H1 (cell line): ENCODE measurements around the gene PHYHD1. TPM values are rescaled to one million over a fixed set of nuclear protein-coding genes. Genes with fewer than 3 reads are reported as not detected.

ENCODE experiments used
- CTCF ChIA-PET: fragments of 300-600 bp; sonication (Branson Sonifier 250); formaldehyde crosslinking; loops from one replicate; lab custom pipeline; 2021; ENCODE audit not compliant: partially characterized antibody; lab: Charles Lee
- POLR2A ChIA-PET: fragments of 300-600 bp; sonication (Branson Sonifier 250); formaldehyde crosslinking; loops from one replicate; lab custom pipeline; 2021; ENCODE audit warnings: inconsistent platforms; ENCODE audit not compliant: partially characterized antibody; lab: Charles Lee
- DNase-seq, 2 experiments: peaks; one replicate each; pipeline versions ENCODE4 v3.0.0 to v3.0.0-alpha.2; 2010 to 2022; ENCODE audit warnings: low spot score in 2 of 2, low read depth in 1 of 2, mixed read lengths in 1 of 2
- FAIRE-seq: peaks from 2 replicates; lab custom pipeline; 2011; peaks lifted over from hg19 to GRCh38; lab: Jason Lieb, UNC
- H2AFZ ChIP-seq: 2 replicates; pipeline ENCODE4 v1.8.1; 2012; ENCODE audit warnings: low read length, inconsistent platforms
- H2AK5ac ChIP-seq: 2 replicates; pipeline ENCODE4 v1.6.1; 2013; ENCODE audit warnings: low read depth, low read length
- H2BK120ac ChIP-seq: replicated peaks from 2 replicates; pipeline ENCODE3; 2013; ENCODE audit warnings: low read depth, low read length, inconsistent platforms
- H2BK12ac ChIP-seq: 2 replicates; pipeline ENCODE4 v1.6.1; 2013; ENCODE audit warnings: low read depth, low read length
- H2BK15ac ChIP-seq: 2 replicates; pipeline ENCODE4 v1.6.1; 2013; ENCODE audit warnings: low read length
- H2BK20ac ChIP-seq: 2 replicates; pipeline ENCODE4 v1.6.1; 2013; ENCODE audit warnings: low read length
- H2BK5ac ChIP-seq: 2 replicates; pipeline ENCODE4 v1.6.1; 2013; ENCODE audit warnings: low read depth, low read length
- H3K14ac ChIP-seq: 2 replicates; pipeline ENCODE4 v1.6.1; 2013; ENCODE audit warnings: inconsistent platforms; ENCODE audit not compliant: insufficient read length
- H3K18ac ChIP-seq: 2 replicates; pipeline ENCODE4 v1.6.1; 2013; ENCODE audit warnings: low read length; ENCODE audit errors: extremely low read depth
- H3K23ac ChIP-seq: 2 replicates; pipeline ENCODE4 v1.6.1; 2013; ENCODE audit warnings: inconsistent platforms; ENCODE audit not compliant: insufficient read length
- H3K23me2 ChIP-seq: 2 replicates; pipeline ENCODE4 v1.6.1; 2013; ENCODE audit warnings: low read depth, low read length
- H3K27ac ChIP-seq: 2 replicates; pipeline ENCODE4 v1.6.1; 2011; ENCODE audit warnings: low read depth, low read length, inconsistent platforms
- H3K27me3 ChIP-seq, 4 experiments: replicated peaks in 1 of 4; 1 replicate in 1 of 4; 2 replicates in 3 of 4; pipeline versions ENCODE4 v1.6.1 to v1.8.1; 2011 to 2013; ENCODE audit warnings: low read length in 3 of 4, mild to moderate bottlenecking in 3 of 4, inconsistent platforms in 2 of 4, mixed read lengths in 2 of 4, moderate library complexity in 1 of 4; ENCODE audit not compliant: control insufficient read depth in 3 of 4, insufficient read depth in 3 of 4; ENCODE audit errors: extremely low read depth in 1 of 4
- H3K36me3 ChIP-seq, 4 experiments: 2 replicates each; pipeline versions ENCODE4 v1.6.1 to v1.8.1; 2011 to 2013; ENCODE audit warnings: mild to moderate bottlenecking in 4 of 4, low read length in 3 of 4, moderate library complexity in 2 of 4, control low read depth in 1 of 4, inconsistent platforms in 1 of 4; ENCODE audit not compliant: insufficient read depth in 4 of 4, control insufficient read depth in 2 of 4
- H3K4ac ChIP-seq: replicated peaks from 2 replicates; pipeline ENCODE3; 2013; ENCODE audit warnings: low read length, low read depth, mixed read lengths, inconsistent platforms; ENCODE audit not compliant: insufficient read length
- H3K4me1 ChIP-seq, 4 experiments: replicated peaks in 1 of 4; 1 replicate in 1 of 4; 2 replicates in 3 of 4; pipeline versions ENCODE4 v1.6.1 to v1.8.1; 2011 to 2013; ENCODE audit warnings: low read length in 3 of 4, inconsistent platforms in 2 of 4, mixed read lengths in 1 of 4; ENCODE audit not compliant: insufficient read depth in 4 of 4, control insufficient read depth in 3 of 4
- H3K4me2 ChIP-seq, 2 experiments: 2 replicates each; pipeline versions ENCODE4 v1.6.1 to v1.8.1; 2011 to 2013; ENCODE audit warnings: low read depth in 2 of 2, low read length in 2 of 2, control low read depth in 1 of 2, inconsistent platforms in 1 of 2, mild to moderate bottlenecking in 1 of 2; ENCODE audit not compliant: insufficient read depth in 1 of 2
- H3K4me3 ChIP-seq, 4 experiments: fragments of 200-600, 300-600 bp in 1 of 4; sonication (generic), shearing (Covaris generic), sonication (Bioruptor Twin) in 1 of 4; 2 replicates each; pipeline versions ENCODE4 v1.5.1 to v1.8.1; 2011 to 2016; ENCODE audit warnings: low read length in 4 of 4, low read depth in 3 of 4, control low read depth in 2 of 4, inconsistent platforms in 2 of 4, mild to moderate bottlenecking in 2 of 4, mixed read lengths in 1 of 4, moderate library complexity in 1 of 4; ENCODE audit not compliant: insufficient read depth in 2 of 4; ENCODE audit errors: extremely low read depth in 1 of 4
- H3K56ac ChIP-seq: replicated peaks from 2 replicates; pipeline ENCODE3; 2013; ENCODE audit warnings: low read depth, mild to moderate bottlenecking, mixed read lengths, low read length, inconsistent platforms; ENCODE audit not compliant: insufficient read length
- H3K79me1 ChIP-seq: 2 replicates; pipeline ENCODE4 v1.6.1; 2013; ENCODE audit warnings: low read depth, low read length, control low read depth
- H3K79me2 ChIP-seq, 2 experiments: 2 replicates each; pipeline versions ENCODE4 v1.6.1 to v1.8.1; 2012 to 2013; ENCODE audit warnings: low read length in 2 of 2, mild to moderate bottlenecking in 2 of 2, inconsistent platforms in 1 of 2; ENCODE audit not compliant: insufficient read depth in 2 of 2, control insufficient read depth in 1 of 2
- H3K9ac ChIP-seq, 4 experiments: replicated peaks in 1 of 4; 1 replicate in 1 of 4; 2 replicates in 3 of 4; pipeline versions ENCODE4 v1.6.1 to v1.8.1; 2011 to 2013; ENCODE audit warnings: low read depth in 3 of 4, low read length in 3 of 4, control low read depth in 2 of 4, mild to moderate bottlenecking in 2 of 4, moderate library complexity in 2 of 4, inconsistent platforms in 1 of 4; ENCODE audit errors: extremely low read depth in 1 of 4
- H3K9me3 ChIP-seq, 2 experiments: 2 replicates each; pipeline versions ENCODE4 v1.6.1 to v1.8.1; 2012 to 2013; ENCODE audit warnings: mild to moderate bottlenecking in 2 of 2, moderate library complexity in 2 of 2, control low read depth in 1 of 2, inconsistent platforms in 1 of 2, low read depth in 1 of 2, low read length in 1 of 2, mixed read lengths in 1 of 2; ENCODE audit not compliant: insufficient read depth in 2 of 2
- H4K20me1 ChIP-seq, 2 experiments: replicated peaks in 1 of 2; 2 replicates each; pipeline versions ENCODE3 to v1.8.1; 2011 to 2013; ENCODE audit warnings: inconsistent platforms in 2 of 2, low read length in 2 of 2, mild to moderate bottlenecking in 1 of 2; ENCODE audit not compliant: insufficient read depth in 2 of 2, control insufficient read depth in 1 of 2
- H4K5ac ChIP-seq: 2 replicates; pipeline ENCODE4 v1.6.1; 2013; ENCODE audit warnings: low read length, low read depth, mixed read lengths, inconsistent platforms; ENCODE audit not compliant: insufficient read length
- H4K8ac ChIP-seq: 2 replicates; pipeline ENCODE4 v1.8.0; 2013; ENCODE audit warnings: mild to moderate bottlenecking, moderate library complexity, low read length, inconsistent platforms; ENCODE audit not compliant: insufficient read depth; ENCODE audit errors: extremely low read depth
- H4K91ac ChIP-seq: replicated peaks from 2 replicates; pipeline ENCODE3; 2013; ENCODE audit warnings: low read length, mixed read lengths, inconsistent platforms; ENCODE audit not compliant: insufficient read length
- ASH2L ChIP-seq: fragments of 200-600, 300-600 bp; sonication (generic); IDR thresholded peaks from one replicate; pipeline ENCODE4 v1.7.1; 2017; ENCODE audit warnings: low read length
- ATF2 ChIP-seq: IDR thresholded peaks from 2 replicates; pipeline ENCODE4 v1.6.1; 2012; ENCODE audit warnings: low read length, inconsistent platforms
- BCL11A ChIP-seq, 2 experiments: IDR thresholded peaks; one replicate each; pipeline ENCODE4 v1.6.1; 2011; ENCODE audit warnings: low read depth in 2 of 2, low read length in 2 of 2, mild to moderate bottlenecking in 2 of 2
- CBX5 ChIP-seq: fragments of 300-800, 300-1000 bp; sonication (generic); IDR thresholded peaks from 2 replicates; pipeline ENCODE4 v1.7.1; 2016; ENCODE audit warnings: antibody characterized with exemption, low read length, low read depth
- EGR1 ChIP-seq: IDR thresholded peaks from 2 replicates; pipeline ENCODE4 v1.6.1; 2011; ENCODE audit warnings: low read depth, low read length, borderline replicate concordance
- GTF2F1 ChIP-seq: IDR thresholded peaks from 2 replicates; pipeline ENCODE4 v1.6.1; 2012; ENCODE audit warnings: low read depth, low read length, improper control_type of control experiment, borderline replicate concordance
- MAFK ChIP-seq: IDR thresholded peaks from 2 replicates; pipeline ENCODE4 v1.6.1; 2012; ENCODE audit warnings: low read depth, mild to moderate bottlenecking, improper control_type of control experiment, low read length
- POLR2AphosphoS5 ChIP-seq: IDR thresholded peaks from 2 replicates; pipeline ENCODE4 v1.6.1; 2011; ENCODE audit warnings: low read depth, low read length
- SIN3A ChIP-seq, 2 experiments: IDR thresholded peaks in 1 of 2; conservative IDR thresholded peaks in 1 of 2; 2 replicates each; pipeline ENCODE4 v1.6.1; 2011 to 2012; ENCODE audit warnings: low read length in 2 of 2, improper control_type of control experiment in 1 of 2, low read depth in 1 of 2, mild to moderate bottlenecking in 1 of 2
- SP2 ChIP-seq: IDR thresholded peaks from 2 replicates; pipeline ENCODE4 v1.6.1; 2012; ENCODE audit warnings: mild to moderate bottlenecking, low read length, inconsistent platforms
- SUZ12 ChIP-seq: fragments of 200-600 bp; sonication (generic); IDR thresholded peaks from 2 replicates; pipeline ENCODE4 v1.6.1; 2012; ENCODE audit warnings: mild to moderate bottlenecking, inconsistent platforms, low read length, moderate library complexity, mixed read lengths
- TAF1 ChIP-seq: IDR thresholded peaks from 2 replicates; pipeline ENCODE4 v1.6.1; 2011; ENCODE audit warnings: mild to moderate bottlenecking, low read depth, low read length
- TEAD4 ChIP-seq: IDR thresholded peaks from 2 replicates; pipeline ENCODE4 v1.6.1; 2012; ENCODE audit warnings: low read depth, low read length, inconsistent platforms, mixed read lengths
- WGBS, 2 experiments: shearing (Covaris generic) in 1 of 2; methylation state at CpG; one replicate each; pipeline versions ENCODE4 v1.1.6 to v1.1.7; 2013 to 2015; ENCODE audit warnings: low lambda C conversion rate in 2 of 2, mixed read lengths in 2 of 2, inconsistent platforms in 1 of 2, low coverage in 1 of 2, missing lambda C conversion rate in 1 of 2; ENCODE audit not compliant: insufficient replicate concordance in 2 of 2, insufficient coverage in 1 of 2, insufficient read length in 1 of 2; ENCODE audit errors: extremely low coverage in 1 of 2, missing lambda C conversion rate in 1 of 2; 5-methylcytosine and 5-hydroxymethylcytosine counted together
- polyA plus RNA-seq, 7 experiments: library from polyadenylated mRNA; depleted of rRNA in 3 of 7; stranded (reverse) in 5 of 7; unstranded in 2 of 7; fragments of >200 nt in 5 of 7; fragments of 200-250 nt in 2 of 7; gene quantifications; 1 replicate in 5 of 7; 2 replicates in 1 of 7; 4 replicates in 1 of 7; pipeline versions ENCODE4 v1.2.1 to v1.2.3, GENCODE V29; 2011 to 2013; ENCODE audit warnings: missing spikeins in 2 of 7, mixed read lengths in 2 of 7
- total RNA-seq: library from RNA; stranded (reverse); fragmentation: NEBNext Ultra II Directional; extraction: Animal tissue kit (Norgen Biotek cat#: 25700); gene quantifications from 2 replicates; pipeline ENCODE4 v1.2.1, GENCODE V29; 2021

Gene PHYHD1
- total and polyA plus RNA-seq, 2 of the 8 experiments (the other 6 are each of a cell fraction or from before 2014, with no cell fraction given) = 14.1 to 25.6 TPM

GRCh38 chr9:128933731-128934130 lies 12.9 kb downstream of the PHYHD1 start:
- Histone ChIP-seq H3K23ac (no peak overlapping the region), H3K23me2 (no peaks in the 10 kb centered on the region), H3K4ac (no peak overlapping the region), H3K14ac (no peak overlapping the region), H4K20me1 (no peaks in the 10 kb centered on the region), H2BK5ac (no peak overlapping the region), H3K79me2 (no peaks in the 10 kb centered on the region), H3K9me3 (no peaks in the 10 kb centered on the region), H3K4me3 (no peak overlapping the region), H4K91ac (no peak overlapping the region), H3K27ac (no peak overlapping the region), H3K4me2 (no peak overlapping the region), H3K36me3 (no peaks in the 10 kb centered on the region), H3K9ac (no peak overlapping the region), H2AK5ac (no peak overlapping the region), H3K4me1 (no peaks in the 10 kb centered on the region), H3K56ac (no peak overlapping the region), H2BK20ac (no peak overlapping the region), H2BK120ac (no peak overlapping the region), H4K8ac (no peak overlapping the region), H4K5ac (no peak overlapping the region), H2AFZ (no peak overlapping the region), H2BK15ac (no peak overlapping the region), H3K27me3 (no peaks in the 10 kb centered on the region), H2BK12ac (no peak overlapping the region), H3K79me1 (no peaks in the 10 kb centered on the region), H3K18ac (no peak overlapping the region)
- POLR2A ChIA-PET = interaction anchor here (1.2 to 1.3 kb wide), 2 partner anchors 9 to 18 kb away, joined by 3 to 4 read pairs; no protein-coding TSS in a partner anchor
- DNase-seq = no peak
- WGBS, 2 experiments = 92% methylated on average over 5 of the region's 5 CpGs; no CpG with 5 or more reads in 1 of the 2 experiments
- no peak for FAIRE-seq
- CTCF ChIA-PET = interaction anchor here (1.0 to 2.1 kb wide), 3 partner anchors 9 to 72 kb away, joined by 3 to 5 read pairs (median 4); no protein-coding TSS in a partner anchor
- TF ChIP-seq ASH2L (no peak), POLR2AphosphoS5 (no peak), SUZ12 (no peak), GTF2F1 (no peak), CBX5 (no peak), TEAD4 (no peak), TAF1 (no peak), SIN3A (conservative IDR thresholded peaks at IDR 0.05 in 1 of 2, IDR thresholded peaks at IDR 0.05 in 1 of 2; ENCODE audit: low read depth in 1 of 2, low read length in 2 of 2) (no peak), BCL11A (IDR thresholded peaks at IDR 0.05; ENCODE audit: low read depth in 2 of 2, low read length in 2 of 2) (no peak), MAFK (no peak), ATF2 (no peak), SP2 (no peak), EGR1 (no peak)
